Subcutaneous abdominal adipose tissue (tissue), 5 donors: Measurements from ENCODE around the gene ACAD10.
"Not testable (repeated sequence)": the region's sequence is repeated elsewhere in the genome, so short reads cannot be mapped to it uniquely, and the experiment has no call there.

Experiments
- H3K27ac ChIP-seq: one replicate; pipeline ENCODE4 v1.7.0; 2013; ENCODE audit warnings: low read depth, mild to moderate bottlenecking, inconsistent platforms, low read length, moderate library complexity
- H3K27me3 ChIP-seq, 5 donors: one replicate each; pipeline ENCODE4 v1.7.0; 2013; ENCODE audit warnings: low read length in 5 of 5, inconsistent platforms in 1 of 5; ENCODE audit not compliant: control insufficient read depth in 5 of 5, insufficient read depth in 4 of 5
- H3K36me3 ChIP-seq, 5 donors: one replicate each; pipeline ENCODE4 v1.7.0; 2013; ENCODE audit warnings: low read length in 5 of 5; ENCODE audit not compliant: control insufficient read depth in 5 of 5, insufficient read depth in 5 of 5
- H3K4me1 ChIP-seq, 5 donors: one replicate each; pipeline ENCODE4 v1.7.0; 2013; ENCODE audit warnings: low read length in 5 of 5, mild to moderate bottlenecking in 3 of 5, moderate library complexity in 1 of 5; ENCODE audit not compliant: control insufficient read depth in 5 of 5, insufficient read depth in 5 of 5
- H3K4me3 ChIP-seq, 5 donors: one replicate each; pipeline ENCODE4 v1.7.0; 2013; ENCODE audit warnings: low read length in 5 of 5, low read depth in 1 of 5
- H3K9ac ChIP-seq, 5 donors: one replicate each; pipeline ENCODE4 v1.7.0; 2013; ENCODE audit warnings: low read length in 5 of 5, mild to moderate bottlenecking in 4 of 5, moderate library complexity in 3 of 5
- H3K9me3 ChIP-seq, 5 donors: one replicate each; pipeline ENCODE4 v1.7.0; 2013; ENCODE audit warnings: low read length in 5 of 5; ENCODE audit not compliant: control insufficient read depth in 5 of 5
- donor health status: healthy.
- donor health status: healthy.
- donor health status: healthy.
- donor health status: healthy.
- donor health status: healthy.

ACAD10 gene

DNA sequence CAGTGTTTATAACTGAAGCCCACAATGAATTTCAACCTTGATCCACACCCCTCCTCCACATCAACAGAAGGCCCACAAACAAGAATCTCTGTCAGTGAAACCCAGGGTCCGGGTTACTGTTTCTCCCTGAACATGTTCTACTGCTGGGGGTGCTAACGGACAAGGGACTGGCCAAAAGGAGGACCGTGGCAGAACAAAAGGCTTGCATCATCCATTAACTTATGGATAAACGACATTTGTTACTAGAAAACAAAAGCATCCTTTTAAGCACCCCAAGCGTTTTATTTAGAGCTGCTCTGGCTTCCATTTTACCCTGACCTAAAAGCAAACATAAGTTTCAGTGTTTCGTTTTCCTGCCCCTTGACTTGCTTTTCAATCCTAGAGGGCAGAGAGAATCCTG lies 32.3 kb upstream of the ACAD10 start:
- Histone ChIP-seq H3K27ac (no peak overlapping the region), H3K4me1 (no peaks in the 10 kb centered on the region), H3K4me3 (no peak overlapping the region), H3K36me3 (peaks cover 21 to 86% (median 60%) of the 10 kb centered on the region in 5 donors), H3K27me3 (no peaks in the 10 kb centered on the region), H3K9ac (no peak overlapping the region), H3K9me3 (no peaks in the 10 kb centered on the region)

- H3K9ac ChIP-seq, result no peak overlapping the region
- no peaks in the 10 kb centered on the region for H3K27me3 ChIP-seq
- H3K4me3 ChIP-seq, result no peak overlapping the region
- no peak overlapping the region for H3K27ac ChIP-seq
- H3K9me3 ChIP-seq, result no peaks in the 10 kb centered on the region
- H3K4me1 ChIP-seq, result no peaks in the 10 kb centered on the region
- H3K36me3 ChIP-seq, result peaks cover 19 to 84% (median 61%) of the 10 kb centered on the region in 5 donors
These were observed 30.5 kb upstream of the ACAD10 start for GRCh38 chr12:111655356-111655755.

GRCh38 chr12:111656016-111656415 lies 29.8 kb upstream of the ACAD10 start:
- Histone ChIP-seq H3K9ac (no peak overlapping the region), H3K4me3 (no peak overlapping the region), H3K9me3 (no peaks in the 10 kb centered on the region), H3K27me3 (no peaks in the 10 kb centered on the region), H3K36me3 (peaks cover 19 to 79% (median 63%) of the 10 kb centered on the region in 5 donors), H3K4me1 (no peaks in the 10 kb centered on the region), H3K27ac (no peak overlapping the region)

- Histone ChIP-seq H3K36me3 (peaks cover 4 to 72% (median 50%) of the 10 kb centered on the region in 5 donors), H3K9me3 (no peaks in the 10 kb centered on the region), H3K4me3 (no peak overlapping the region), H3K27ac (no peak overlapping the region), H3K4me1 (no peaks in the 10 kb centered on the region), H3K9ac (no peak overlapping the region), H3K27me3 (no peaks in the 10 kb centered on the region)
These were observed 21.4 kb upstream of the ACAD10 start for GRCh38 chr12:111664499-111664898.

DNA sequence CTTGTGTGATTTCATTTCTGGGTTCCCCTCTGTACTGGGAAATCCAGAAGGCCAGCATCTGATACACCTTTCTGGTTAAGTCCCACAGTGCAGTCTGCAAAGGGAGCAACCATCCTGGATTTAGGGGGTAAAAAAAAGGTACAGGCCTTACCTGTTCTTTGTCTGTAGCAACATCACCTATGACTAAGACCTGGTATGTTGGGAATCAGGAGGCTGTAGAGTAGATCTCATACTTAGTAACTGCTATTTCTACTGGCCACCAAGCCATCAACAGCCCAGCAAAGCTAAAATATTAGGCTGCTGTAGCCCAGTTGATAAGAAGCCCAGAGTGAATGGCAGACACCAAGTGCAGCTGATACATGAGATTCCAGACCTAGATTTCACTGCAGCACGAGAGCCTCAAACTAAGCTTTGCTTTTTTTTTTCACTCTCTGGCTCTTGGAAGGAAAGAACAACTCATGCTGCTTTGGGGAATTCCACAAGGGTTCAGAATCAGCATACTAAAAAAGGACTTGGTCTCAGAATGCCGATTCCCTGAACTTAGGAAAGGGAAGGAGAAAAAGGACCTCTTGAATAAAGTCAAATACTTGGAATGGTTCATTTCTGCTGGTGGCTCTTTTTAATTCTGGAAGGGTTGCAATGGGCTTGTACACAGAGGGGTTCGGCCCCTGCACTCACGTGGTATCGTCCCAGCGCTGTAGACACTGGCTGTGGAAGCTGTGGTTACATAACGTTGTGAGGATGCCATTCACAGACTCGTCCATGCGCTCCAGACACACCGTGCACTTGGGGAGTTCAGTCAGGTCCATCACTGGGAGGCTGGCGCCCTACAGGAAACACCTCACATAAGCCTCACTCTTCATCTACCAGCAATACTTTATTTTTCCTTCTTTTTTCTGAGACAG lies 20.6 kb upstream of the ACAD10 start:
- Histone ChIP-seq H3K9ac (no peak overlapping the region), H3K36me3 (peaks cover 4 to 77% (median 48%) of the 10 kb centered on the region in 5 donors), H3K27me3 (no peaks in the 10 kb centered on the region), H3K9me3 (no peaks in the 10 kb centered on the region), H3K4me3 (no peak overlapping the region), H3K27ac (no peak overlapping the region), H3K4me1 (peaks cover 0 to 2% (median 0%) of the 10 kb centered on the region in 5 donors)

DNA sequence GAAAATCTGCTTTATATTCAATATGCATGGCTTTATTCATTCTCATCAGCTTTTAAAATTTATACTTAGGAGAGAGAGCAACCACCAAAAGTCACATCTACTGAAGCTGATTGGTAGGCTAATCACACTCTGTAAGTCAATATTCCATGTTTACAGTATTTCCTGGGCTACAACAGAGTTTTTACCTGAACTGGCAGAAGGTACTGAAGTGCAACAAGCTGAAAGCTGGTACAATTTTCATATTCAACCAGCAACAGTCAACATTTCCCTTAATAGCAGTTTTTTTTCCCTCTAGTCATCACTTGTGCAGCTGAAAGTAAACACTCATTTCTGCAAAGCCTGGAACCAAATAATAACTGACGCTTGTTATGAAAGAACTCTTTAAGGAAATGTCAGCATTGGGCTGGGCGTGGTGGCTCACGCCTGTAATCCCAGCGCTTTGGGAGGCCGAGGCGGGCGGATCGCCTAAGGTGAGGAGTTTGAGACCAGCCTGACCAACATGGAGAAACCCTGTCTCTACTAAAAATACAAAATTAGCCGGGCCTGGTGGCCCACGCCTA lies 13.0 kb upstream of the ACAD10 start:
- Histone ChIP-seq H3K4me3 (no peak overlapping the region), H3K36me3 (peaks cover 17 to 79% (median 52%) of the 10 kb centered on the region in 5 donors), H3K27ac (no peak overlapping the region), H3K27me3 (no peaks in the 10 kb centered on the region), H3K4me1 (peaks cover 0 to 11% (median 6%) of the 10 kb centered on the region in 5 donors), H3K9me3 (no peaks in the 10 kb centered on the region), H3K9ac (no peak overlapping the region)

DNA sequence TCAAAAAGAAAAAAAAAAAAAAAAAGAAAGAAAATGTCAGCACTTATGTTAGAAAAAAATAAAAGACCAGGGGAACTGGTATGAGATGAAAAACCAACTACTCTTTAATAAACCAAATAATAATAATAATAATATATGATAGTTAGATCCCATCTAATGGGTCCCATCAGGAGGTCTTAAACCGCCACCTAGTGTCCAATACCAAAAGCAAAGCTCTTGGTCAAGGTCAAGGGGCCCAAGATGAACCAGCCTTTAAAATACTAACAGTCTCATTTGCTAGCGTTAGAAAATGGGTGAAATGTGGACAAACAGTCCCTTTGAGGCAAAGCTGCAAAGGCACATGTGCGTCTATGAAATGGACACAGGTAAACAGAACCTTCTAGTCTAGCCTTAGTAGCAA lies 12.3 kb upstream of the ACAD10 start:
- Histone ChIP-seq H3K9ac (no peak overlapping the region), H3K27me3 (no peaks in the 10 kb centered on the region), H3K9me3 (no peaks in the 10 kb centered on the region), H3K27ac (no peak overlapping the region), H3K4me1 (peaks cover 0 to 11% (median 6%) of the 10 kb centered on the region in 5 donors), H3K4me3 (no peak overlapping the region), H3K36me3 (peaks cover 17 to 78% (median 56%) of the 10 kb centered on the region in 5 donors)

DNA sequence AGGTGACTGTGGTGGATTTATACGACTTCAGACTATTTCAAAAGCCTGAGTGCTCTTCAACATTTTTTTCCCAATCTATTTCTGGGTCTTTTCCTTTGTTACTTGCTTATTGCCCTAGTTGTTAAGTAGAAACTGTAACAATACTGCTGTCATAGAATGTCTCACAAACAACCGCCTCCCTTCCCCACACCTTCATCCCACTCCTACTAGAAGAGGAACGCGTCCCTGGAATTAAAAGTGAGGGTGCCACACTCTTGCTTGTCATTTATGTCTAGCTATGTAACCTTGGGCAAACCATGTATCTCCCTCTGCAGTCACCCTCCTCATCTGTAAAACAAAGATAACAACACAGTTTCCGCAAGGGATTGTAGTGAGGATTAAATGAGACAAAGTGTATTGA lies 8.7 kb upstream of the ACAD10 start:
- Histone ChIP-seq H3K4me1 (peaks cover 0 to 7% (median 6%) of the 10 kb centered on the region in 5 donors), H3K36me3 (peaks cover 31 to 73% (median 69%) of the 10 kb centered on the region in 5 donors), H3K27ac (no peak overlapping the region), H3K9me3 (no peaks in the 10 kb centered on the region), H3K27me3 (no peaks in the 10 kb centered on the region), H3K9ac (no peak overlapping the region), H3K4me3 (no peak overlapping the region)

GRCh38 chr12:111684485-111685198 lies 1.2 kb upstream of the ACAD10 start:
- H3K36me3 ChIP-seq, result peaks cover 14 to 32% (median 25%) of the 10 kb centered on the region in 5 donors
- H3K9me3 ChIP-seq, H3K27me3 ChIP-seq: not testable (repeated sequence)
- H3K9ac ChIP-seq, result peak overlapping the region; percentile 93 to 100 (median 95)
- H3K4me3 ChIP-seq, result peak overlapping the region; percentile 81 to 99 (median 93)
- H3K27ac ChIP-seq, result peak overlapping the region; percentile 89
- H3K4me1 ChIP-seq, result peaks cover 12 to 32% (median 29%) of the 10 kb centered on the region in 5 donors
